ENCODE data around the gene RAB7B. TPM values are rescaled to one million over a fixed set of nuclear protein-coding genes. Genes with fewer than 3 reads are reported as not detected.

Gene RAB7B
- total and polyA plus RNA-seq, 9 of the 15 experiments (the other 6 are each of a cell fraction or from before 2014, with no cell fraction given), result 0.03 to 0.29 (median 0.07) TPM; not detected in 4

DNA sequence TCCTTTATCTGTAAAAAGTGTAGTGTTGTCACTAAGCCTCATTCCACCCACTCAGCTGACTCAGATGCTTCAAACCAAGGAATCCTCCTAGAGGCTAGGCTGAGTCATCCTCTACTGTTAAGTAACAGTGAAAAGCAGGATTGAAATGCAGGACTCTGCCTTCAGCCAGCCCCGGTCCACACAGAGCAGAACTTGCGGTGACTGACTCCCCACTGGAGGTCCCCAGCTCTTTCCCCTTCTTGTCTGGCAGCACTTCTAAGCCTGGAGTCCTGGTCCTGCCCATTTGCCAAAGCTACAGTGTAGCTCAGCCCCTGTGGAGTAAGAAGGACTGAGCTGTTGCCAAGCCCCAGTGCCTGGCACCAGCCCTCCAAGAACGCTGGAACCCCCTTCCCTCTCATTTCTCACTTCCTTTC, 1.7 kb downstream of the RAB7B start (continued):
- TF ChIP-seq, protein P1, sequence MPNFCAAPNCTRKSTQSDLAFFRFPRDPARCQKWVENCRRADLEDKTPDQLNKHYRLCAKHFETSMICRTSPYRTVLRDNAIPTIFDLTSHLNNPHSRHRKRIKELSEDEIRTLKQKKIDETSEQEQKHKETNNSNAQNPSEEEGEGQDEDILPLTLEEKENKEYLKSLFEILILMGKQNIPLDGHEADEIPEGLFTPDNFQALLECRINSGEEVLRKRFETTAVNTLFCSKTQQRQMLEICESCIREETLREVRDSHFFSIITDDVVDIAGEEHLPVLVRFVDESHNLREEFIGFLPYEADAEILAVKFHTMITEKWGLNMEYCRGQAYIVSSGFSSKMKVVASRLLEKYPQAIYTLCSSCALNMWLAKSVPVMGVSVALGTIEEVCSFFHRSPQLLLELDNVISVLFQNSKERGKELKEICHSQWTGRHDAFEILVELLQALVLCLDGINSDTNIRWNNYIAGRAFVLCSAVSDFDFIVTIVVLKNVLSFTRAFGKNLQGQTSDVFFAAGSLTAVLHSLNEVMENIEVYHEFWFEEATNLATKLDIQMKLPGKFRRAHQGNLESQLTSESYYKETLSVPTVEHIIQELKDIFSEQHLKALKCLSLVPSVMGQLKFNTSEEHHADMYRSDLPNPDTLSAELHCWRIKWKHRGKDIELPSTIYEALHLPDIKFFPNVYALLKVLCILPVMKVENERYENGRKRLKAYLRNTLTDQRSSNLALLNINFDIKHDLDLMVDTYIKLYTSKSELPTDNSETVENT (CRISPR knock-in tag; IDR thresholded peaks at IDR 0.05), result no peak
- TF ChIP-seq GABPB2 (CRISPR knock-in tag; conservative IDR thresholded peaks at IDR 0.05) (no peak), HDAC2 (IDR thresholded peaks at IDR 0.05) (no peak), MEIS2 (IDR thresholded peaks at IDR 0.05; ENCODE audit: partially characterized antibody) (no peak), TCF3 (CRISPR knock-in tag; IDR thresholded peaks at IDR 0.05) (peak; percentile 22; the same call in 1 of the 2 replicates), SOX6 (IDR thresholded peaks at IDR 0.05) (peak; percentile 28; the same call in 1 of the 2 replicates), DPF2 (IDR thresholded peaks at IDR 0.05) (peak; percentile 94), JUND (IDR thresholded peaks at IDR 0.05; ENCODE audit: borderline replicate concordance, low read depth, low read length) (peak; percentile 96), JUND (tag; IDR thresholded peaks at IDR 0.05; ENCODE audit: borderline replicate concordance, low read depth, low read length) (peak; percentile 91; the same call in 2 of the 3 replicates), MYC (IDR thresholded peaks at IDR 0.05; ENCODE audit: low read depth, low read length) (no peak), MYC (CRISPR knock-in tag; IDR thresholded peaks at IDR 0.05; ENCODE audit: borderline replicate concordance, low read depth) (no peak), DDX20 (tag; IDR thresholded peaks at IDR 0.05; ENCODE audit: low read depth) (no peak)
- TF ChIP-seq, protein P2, sequence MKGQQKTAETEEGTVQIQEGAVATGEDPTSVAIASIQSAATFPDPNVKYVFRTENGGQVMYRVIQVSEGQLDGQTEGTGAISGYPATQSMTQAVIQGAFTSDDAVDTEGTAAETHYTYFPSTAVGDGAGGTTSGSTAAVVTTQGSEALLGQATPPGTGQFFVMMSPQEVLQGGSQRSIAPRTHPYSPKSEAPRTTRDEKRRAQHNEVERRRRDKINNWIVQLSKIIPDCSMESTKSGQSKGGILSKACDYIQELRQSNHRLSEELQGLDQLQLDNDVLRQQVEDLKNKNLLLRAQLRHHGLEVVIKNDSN (CRISPR knock-in tag; IDR thresholded peaks at IDR 0.05), result 0 out of 2 replicates have a peak, but pooled peaks have one; percentile 15
- TF ChIP-seq, protein P3, sequence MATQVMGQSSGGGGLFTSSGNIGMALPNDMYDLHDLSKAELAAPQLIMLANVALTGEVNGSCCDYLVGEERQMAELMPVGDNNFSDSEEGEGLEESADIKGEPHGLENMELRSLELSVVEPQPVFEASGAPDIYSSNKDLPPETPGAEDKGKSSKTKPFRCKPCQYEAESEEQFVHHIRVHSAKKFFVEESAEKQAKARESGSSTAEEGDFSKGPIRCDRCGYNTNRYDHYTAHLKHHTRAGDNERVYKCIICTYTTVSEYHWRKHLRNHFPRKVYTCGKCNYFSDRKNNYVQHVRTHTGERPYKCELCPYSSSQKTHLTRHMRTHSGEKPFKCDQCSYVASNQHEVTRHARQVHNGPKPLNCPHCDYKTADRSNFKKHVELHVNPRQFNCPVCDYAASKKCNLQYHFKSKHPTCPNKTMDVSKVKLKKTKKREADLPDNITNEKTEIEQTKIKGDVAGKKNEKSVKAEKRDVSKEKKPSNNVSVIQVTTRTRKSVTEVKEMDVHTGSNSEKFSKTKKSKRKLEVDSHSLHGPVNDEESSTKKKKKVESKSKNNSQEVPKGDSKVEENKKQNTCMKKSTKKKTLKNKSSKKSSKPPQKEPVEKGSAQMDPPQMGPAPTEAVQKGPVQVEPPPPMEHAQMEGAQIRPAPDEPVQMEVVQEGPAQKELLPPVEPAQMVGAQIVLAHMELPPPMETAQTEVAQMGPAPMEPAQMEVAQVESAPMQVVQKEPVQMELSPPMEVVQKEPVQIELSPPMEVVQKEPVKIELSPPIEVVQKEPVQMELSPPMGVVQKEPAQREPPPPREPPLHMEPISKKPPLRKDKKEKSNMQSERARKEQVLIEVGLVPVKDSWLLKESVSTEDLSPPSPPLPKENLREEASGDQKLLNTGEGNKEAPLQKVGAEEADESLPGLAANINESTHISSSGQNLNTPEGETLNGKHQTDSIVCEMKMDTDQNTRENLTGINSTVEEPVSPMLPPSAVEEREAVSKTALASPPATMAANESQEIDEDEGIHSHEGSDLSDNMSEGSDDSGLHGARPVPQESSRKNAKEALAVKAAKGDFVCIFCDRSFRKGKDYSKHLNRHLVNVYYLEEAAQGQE (IDR thresholded peaks at IDR 0.05; ENCODE audit: borderline replicate concordance), result 0 out of 2 replicates have a peak, but pooled peaks have one; percentile 13
- TF ChIP-seq, protein P3 (CRISPR knock-in tag; IDR thresholded peaks at IDR 0.05; ENCODE audit: low read depth), result no peak
